ENCODE results near the gene APEX1.

GRCh38 chr14:20446889-20447288 is 8.1 kb upstream of the APEX1 start:
- no peak for TF ChIP-seq POLR2AphosphoS5 (IDR thresholded peaks at IDR 0.05)
- TF ChIP-seq, protein P1, sequence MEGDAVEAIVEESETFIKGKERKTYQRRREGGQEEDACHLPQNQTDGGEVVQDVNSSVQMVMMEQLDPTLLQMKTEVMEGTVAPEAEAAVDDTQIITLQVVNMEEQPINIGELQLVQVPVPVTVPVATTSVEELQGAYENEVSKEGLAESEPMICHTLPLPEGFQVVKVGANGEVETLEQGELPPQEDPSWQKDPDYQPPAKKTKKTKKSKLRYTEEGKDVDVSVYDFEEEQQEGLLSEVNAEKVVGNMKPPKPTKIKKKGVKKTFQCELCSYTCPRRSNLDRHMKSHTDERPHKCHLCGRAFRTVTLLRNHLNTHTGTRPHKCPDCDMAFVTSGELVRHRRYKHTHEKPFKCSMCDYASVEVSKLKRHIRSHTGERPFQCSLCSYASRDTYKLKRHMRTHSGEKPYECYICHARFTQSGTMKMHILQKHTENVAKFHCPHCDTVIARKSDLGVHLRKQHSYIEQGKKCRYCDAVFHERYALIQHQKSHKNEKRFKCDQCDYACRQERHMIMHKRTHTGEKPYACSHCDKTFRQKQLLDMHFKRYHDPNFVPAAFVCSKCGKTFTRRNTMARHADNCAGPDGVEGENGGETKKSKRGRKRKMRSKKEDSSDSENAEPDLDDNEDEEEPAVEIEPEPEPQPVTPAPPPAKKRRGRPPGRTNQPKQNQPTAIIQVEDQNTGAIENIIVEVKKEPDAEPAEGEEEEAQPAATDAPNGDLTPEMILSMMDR (IDR thresholded peaks at IDR 0.05): no peak
